OCI-LY7 (cell line): ENCODE measurements around the gene H3-3A.

ENCODE experiments used
- CTCF ChIP-seq: fragments of 200-600 bp; sonication (generic); conservative IDR thresholded peaks from 2 replicates; pipeline ENCODE4 v1.5.1; 2014; ENCODE audit warnings: mild to moderate bottlenecking, antibody characterized with exemption, low read length, moderate library complexity, mixed read lengths
- EZH2phosphoT487 ChIP-seq: fragments of 200-600 bp; sonication (generic); IDR thresholded peaks from 2 replicates; pipeline ENCODE4 v1.6.1; 2018; ENCODE audit warnings: low read depth, borderline replicate concordance, mild to moderate bottlenecking, mixed run types, antibody characterized with exemption, low read length, moderate library complexity, mixed read lengths

GRCh38 chr1:226119169-226119568 lies 56.7 kb downstream of the H3-3A start:
- no peak for TF ChIP-seq CTCF
- TF ChIP-seq EZH2phosphoT487 = no peak
